HL-60 (cell line): Measurements from ENCODE around the gene GDPD5.

Experiments
- POLR2AphosphoS5 ChIP-seq: IDR thresholded peaks from 2 replicates; pipeline ENCODE4 v1.6.1; 2012; ENCODE audit warnings: low read depth
- TF ChIP-seq, protein P1 (sequence below): IDR thresholded peaks from one replicate; pipeline ENCODE4 v1.5.1; 2011; ENCODE audit warnings: low read length, control low read depth, inconsistent platforms; ENCODE audit not compliant: insufficient read depth

DNA sequence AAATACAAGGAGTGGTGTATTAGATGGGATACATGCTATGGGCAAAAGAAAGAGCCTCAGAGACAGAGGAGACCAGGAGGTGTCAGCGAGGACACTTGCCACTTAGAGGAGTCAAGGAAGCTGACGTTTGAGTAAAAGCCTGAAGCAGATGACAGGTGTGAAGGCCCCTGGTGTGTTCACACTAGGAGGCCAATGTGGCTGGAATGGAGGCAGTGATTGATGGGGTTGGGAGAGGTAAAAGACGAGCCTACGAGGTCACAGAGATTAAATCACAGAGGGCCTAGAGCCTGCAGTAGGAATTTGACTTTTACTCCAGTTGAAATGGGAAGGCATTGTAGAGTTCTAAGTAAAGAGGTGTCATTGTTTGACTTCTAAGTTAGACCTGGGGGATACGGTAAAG lies 12.0 kb upstream of the GDPD5 start:
- TF ChIP-seq, protein P1, sequence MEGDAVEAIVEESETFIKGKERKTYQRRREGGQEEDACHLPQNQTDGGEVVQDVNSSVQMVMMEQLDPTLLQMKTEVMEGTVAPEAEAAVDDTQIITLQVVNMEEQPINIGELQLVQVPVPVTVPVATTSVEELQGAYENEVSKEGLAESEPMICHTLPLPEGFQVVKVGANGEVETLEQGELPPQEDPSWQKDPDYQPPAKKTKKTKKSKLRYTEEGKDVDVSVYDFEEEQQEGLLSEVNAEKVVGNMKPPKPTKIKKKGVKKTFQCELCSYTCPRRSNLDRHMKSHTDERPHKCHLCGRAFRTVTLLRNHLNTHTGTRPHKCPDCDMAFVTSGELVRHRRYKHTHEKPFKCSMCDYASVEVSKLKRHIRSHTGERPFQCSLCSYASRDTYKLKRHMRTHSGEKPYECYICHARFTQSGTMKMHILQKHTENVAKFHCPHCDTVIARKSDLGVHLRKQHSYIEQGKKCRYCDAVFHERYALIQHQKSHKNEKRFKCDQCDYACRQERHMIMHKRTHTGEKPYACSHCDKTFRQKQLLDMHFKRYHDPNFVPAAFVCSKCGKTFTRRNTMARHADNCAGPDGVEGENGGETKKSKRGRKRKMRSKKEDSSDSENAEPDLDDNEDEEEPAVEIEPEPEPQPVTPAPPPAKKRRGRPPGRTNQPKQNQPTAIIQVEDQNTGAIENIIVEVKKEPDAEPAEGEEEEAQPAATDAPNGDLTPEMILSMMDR, result no peak
- no peak for TF ChIP-seq POLR2AphosphoS5
